HG02870 (cell line): Measurements from ENCODE around the gene ZKSCAN5.
"Not testable (repeated sequence)": the region's sequence is repeated elsewhere in the genome, so short reads cannot be mapped to it uniquely, and the experiment has no call there.

Experiments
- ATAC-seq: cut with Tn5 transposase; IDR thresholded peaks from one replicate; pipeline ENCODE4 v1.9.1; 2021; ENCODE audit warnings: mild to moderate bottlenecking, moderate library complexity; ENCODE audit not compliant: unreplicated experiment

Gene ZKSCAN5

DNA sequence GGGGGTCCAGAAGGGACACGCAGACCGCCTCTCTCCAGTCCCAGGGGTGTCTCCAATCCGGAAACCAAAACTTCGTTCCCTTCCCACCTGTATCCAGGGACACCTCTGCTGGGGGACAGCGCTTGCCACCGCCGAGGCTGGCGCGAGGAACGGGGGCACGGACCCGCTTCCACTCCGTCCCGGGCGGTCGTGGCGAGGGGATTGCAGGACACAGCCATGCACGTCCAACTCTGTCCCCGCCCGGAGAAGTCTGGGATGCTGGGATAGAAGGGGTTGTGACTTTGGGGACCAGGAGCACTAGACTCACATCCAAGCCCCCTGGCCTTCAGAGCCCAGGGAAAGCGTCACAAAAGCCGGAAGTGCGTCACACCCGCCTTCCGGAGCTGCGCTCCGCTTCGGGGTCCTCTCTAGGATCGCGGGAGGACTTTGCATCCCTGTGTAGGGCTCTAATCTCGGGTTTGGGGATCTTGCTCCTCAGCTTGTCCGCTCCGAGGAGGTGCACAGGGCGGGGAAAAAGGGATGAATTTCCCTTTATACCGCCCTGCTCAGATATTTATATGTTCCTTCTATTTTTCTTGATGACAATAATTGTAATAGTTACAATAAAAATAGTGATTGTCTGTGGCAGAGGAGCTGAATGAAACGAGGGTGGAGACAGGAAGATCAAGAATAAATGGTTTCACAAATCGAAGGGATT, 47.5 kb downstream of the ZKSCAN5 start, which contains the start of gene FAM200A:
Gene FAM200A (minus strand): TSS at position 348 of the 697 bp plus-strand sequence. CDS start 3,707 bp downstream, outside the sequence.
- peak; percentile 89 for ATAC-seq

DNA sequence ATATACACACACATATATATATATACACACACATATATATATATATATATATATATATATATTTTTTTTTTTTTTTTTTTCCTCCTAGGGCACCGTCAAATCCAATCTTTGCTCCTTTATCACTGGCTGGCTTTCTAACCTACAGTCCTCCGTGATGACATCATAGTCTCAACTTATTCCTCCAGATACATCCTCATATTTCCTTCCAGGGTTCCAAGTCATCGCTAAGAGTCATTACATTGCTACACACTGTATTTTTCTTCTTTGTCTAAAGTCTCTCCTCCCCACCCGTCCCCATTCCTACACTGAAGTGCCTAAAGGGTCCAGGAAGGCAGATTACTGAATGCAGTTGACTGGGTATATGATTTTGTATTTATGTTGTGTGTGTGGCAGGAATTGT, 48.6 kb downstream of the ZKSCAN5 start:
- ATAC-seq = no peak

DNA sequence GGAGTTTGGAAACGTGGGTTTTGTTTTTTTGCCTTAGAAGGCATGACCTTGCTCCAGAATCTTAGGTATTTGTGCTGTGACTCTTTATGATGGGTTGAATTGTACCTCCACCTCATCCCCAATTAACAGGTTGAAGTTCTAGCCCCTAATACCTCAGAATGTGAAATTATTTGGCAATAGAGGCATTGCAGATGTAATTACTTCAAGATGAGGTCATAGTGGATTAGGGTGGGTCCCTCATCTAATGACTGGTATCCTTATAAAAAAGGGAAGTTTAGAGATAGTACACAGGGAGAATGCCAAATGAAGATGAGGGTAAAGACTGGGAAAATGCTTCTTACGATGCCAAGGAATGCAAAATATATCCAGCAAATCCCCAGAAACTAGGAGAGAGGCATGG, 50.5 kb downstream of the ZKSCAN5 start:
- ATAC-seq = no peak

DNA sequence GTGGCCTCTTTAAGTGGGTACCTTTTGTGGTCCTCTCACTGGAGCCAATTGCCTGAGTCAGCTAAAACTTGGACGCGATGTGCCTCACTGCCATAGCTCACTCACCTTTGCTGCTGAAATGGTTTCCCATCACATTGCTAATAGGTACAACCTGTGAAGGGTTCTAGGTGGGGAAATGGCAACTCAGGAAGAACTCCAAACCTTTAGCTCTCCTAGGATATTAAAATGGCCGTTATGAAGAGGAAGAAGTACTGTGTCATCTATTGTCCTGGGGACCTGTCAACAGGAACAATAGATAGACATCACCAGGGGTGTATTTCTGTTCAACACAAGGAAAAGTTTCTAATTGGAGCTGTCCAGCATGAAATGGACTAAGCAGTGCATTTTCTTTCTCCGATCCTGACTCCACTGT, 52.7 kb downstream of the ZKSCAN5 start:
- no peak for ATAC-seq

DNA sequence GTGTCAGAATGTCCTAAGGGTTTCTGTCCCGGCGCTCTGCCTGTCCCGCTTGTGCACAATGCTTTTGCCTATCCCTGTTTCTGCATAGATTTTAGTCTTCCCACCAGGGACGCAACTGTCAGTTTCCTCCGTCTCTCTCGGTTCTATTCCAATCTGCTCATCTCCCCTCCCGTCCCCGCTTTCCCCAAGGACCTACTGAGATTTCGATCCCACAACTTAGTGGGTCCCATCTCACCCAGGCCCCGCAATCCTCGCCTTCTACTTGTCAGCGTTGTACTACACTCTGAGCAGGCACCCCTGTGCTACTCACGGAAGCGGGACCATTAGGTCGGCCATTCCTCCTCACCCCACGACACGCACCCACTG, 53.5 kb downstream of the ZKSCAN5 start:
- ATAC-seq = peak; percentile 33

DNA sequence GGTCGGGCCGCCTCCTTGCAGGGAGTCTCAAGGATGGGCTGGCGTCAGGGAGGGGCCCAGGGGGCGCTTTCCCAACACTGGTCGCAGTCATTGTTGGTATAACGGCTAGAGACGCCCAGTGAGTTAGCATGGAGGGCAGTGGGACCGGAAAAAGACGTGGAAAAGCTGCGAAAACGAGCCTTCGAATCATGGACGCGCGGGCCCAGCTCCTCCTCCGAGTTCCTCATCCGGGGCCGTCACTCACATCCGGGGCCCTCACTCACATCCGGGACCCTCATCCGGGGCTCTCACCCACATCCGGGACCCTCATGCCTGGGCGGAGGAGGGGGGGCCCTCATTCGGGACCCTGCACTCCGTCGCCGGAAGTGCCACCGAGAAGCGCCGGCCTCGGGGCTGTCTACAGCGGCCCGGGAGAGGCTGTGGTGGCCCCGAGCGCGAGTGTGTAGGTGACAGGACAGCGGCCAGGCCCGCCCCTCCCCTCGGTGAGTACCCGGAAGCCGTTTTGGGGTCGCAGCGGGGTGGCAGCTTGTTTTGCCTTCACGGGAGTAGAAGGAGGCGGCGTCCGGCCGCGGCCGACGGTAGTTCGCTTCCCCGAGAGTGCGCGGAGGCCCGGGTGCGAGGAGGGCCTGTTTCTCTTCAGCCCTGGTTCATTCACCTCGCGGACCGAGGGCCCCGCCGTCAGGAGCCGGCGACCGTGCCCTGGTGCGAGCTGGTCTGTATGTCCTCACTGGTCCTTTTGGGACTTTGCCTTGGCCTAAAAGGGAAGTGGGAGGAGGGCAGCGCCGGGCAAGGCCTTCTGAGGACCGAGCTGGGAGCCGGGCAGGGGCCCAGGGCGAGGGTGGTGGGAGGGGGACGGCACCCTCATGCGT, 54.1 kb downstream of the ZKSCAN5 start, which contains the start of gene ZNF655:
Gene ZNF655 (plus strand): TSS at position 337 of the 869 bp plus-strand sequence. CDS start 1,918 bp downstream, outside the sequence.
- ATAC-seq = peak; percentile 74

DNA sequence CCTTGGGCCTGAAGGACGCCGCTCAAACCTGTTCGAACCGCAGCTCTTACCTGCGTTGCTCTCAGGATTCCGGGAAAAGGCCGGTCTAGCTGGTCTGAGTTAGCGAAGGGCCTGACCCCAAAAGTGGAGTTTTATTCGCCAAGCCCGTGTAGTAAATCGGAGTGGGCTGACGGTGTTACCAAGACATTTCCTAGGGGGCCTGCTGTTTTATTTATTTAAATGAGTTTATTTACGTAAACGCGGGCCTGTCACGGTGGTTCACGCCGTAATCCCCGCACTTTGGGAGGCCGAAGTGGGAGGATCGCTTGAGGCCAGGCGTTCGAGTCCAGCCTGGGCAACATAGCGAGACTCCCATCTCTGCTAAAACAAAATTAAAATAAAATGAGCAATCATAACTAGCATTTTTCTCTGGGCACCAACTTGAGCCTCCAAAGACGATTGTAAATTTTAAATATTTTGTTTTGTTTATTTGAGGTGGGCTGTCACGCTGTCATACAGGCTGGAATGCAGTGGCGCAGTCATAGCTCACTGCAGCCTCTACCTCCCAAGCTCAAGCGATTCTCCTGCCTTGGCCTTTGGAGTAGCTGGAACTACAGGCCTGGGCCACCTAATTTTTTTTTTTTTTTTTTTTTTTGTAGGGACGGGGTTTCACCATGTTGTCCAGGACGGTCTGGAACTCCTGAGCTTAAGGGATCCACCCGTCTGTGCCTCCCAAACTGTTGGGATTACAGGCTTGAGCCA, 54.9 kb downstream of the ZKSCAN5 start:
- no peak for ATAC-seq

DNA sequence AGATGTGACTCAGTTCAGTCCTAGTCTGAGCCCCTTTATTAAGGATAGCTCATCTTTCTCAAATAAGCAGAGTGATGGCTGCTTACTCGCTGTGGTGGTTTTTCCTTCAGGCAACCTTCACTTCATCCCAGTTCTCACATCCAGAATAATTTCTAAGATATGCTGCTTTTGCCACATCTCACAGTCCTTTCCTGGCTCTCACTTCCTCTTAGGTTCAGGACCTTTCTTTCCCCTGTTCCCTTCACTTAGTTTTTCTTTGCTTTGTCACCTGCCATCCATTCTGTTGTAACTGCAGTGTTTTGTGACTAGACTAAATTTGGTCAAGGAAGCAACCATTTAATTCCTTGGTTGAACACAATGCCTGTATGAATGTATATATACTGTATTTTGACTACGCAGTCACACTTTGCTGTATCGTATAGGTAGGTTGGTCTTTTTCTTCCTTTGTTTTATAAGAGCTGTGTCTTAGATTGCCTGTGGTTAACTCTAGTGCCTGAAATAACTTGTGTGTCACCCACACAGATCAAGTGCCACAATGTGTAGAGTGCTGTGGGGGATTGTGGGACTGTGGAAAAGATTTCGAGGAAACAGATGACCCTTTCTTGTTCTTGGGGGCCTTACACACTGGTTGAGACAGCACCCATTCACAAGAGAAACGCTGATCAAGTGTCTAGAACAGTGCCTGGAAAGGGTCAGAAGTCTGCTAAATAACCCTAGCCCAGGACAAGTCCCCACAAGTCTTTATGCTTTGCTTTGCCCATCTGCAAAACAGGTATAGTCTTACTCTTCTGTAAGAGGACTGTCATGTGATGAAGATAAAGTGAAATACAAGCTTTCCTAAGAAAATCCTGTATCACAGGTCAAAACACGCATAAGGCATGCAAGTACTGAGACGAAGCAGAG, 56.6 kb downstream of the ZKSCAN5 start:
- ATAC-seq = no peak

DNA sequence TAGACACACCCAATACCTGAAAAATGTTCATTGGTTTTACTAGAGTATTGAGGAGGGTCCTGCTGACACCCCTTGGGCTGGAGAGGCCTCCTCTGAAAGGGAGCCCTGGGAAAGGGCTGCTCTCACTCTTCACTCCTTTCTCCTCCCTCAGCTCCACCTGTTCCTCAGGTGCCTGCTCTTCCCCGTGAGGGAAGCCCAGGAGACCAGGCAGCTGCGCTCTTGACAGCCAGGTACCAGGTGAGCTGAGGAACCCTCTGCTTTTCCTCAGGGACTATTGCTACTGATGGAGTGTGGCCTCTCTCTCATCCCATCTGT, 57.2 kb downstream of the ZKSCAN5 start:
- ATAC-seq = no peak

DNA sequence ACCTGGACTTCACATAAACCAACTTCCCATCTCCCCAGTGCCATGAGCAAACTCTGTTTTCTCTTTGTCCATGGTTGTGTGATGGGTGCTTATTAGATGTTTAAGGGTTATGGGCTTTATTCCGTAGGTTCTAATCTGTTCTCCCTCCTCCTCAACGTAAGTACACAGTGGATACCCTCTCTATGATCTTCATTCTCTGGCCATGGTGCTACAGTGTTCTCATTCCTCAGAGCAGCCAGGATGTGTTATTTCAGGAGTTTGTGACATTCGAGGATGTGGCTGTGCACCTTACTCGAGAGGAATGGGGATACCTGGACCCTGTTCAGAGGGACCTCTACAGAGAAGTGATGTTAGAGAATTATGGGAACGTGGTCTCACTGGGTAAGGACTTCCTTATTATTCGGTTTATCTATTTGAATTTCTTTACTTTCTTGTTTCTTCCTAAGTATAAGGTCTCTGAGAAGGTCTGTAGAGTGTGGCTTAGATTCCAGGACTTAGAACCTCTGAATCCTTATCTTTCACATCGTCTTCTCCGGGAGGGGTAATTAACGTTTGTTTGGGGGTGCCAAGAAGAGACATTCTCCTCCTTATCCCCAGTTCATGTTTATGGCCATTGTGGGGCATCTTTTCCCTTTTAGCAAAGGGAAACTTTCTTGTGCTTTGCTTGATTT, 57.8 kb downstream of the ZKSCAN5 start:
- no peak for ATAC-seq

DNA sequence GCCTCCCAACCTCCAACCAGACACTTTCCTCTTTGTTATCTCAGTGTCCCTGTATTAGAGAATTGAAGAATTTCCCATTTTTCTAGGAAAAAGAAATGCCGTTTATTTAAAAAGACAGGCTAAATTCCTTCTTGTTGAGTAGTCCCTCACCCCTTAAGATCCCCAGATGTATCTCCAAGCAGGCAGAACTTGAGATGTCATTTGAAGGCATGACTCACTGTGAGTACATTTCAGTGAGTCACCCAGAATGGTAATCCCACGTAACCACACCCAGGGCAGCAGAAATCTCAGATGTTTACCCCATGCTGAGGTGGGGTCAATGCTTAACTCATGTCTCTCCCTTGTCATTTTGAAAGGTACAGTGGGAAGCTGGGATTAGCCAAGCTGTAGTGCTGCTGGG, 58.4 kb downstream of the ZKSCAN5 start:
- ATAC-seq = no peak

DNA sequence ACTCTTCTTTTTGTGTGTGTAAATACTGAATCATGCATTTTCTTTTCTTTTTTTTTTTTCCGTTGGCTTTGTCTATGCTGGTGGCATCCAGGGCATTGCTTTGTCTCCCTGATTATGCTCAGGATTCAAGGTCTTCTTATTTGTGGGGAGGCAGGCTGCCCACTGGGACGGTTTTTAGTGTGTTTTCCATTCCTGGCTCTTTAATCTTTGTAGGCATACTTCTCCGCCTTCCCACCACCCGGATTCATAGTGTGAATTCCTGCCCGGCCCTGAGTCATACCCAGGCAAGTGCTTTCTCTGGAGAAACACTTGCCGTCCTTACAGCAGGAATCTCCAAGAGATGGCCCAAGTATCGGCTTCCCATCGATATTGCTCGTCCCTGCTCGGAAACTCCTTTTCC, 59.2 kb downstream of the ZKSCAN5 start:
- no peak for ATAC-seq

DNA sequence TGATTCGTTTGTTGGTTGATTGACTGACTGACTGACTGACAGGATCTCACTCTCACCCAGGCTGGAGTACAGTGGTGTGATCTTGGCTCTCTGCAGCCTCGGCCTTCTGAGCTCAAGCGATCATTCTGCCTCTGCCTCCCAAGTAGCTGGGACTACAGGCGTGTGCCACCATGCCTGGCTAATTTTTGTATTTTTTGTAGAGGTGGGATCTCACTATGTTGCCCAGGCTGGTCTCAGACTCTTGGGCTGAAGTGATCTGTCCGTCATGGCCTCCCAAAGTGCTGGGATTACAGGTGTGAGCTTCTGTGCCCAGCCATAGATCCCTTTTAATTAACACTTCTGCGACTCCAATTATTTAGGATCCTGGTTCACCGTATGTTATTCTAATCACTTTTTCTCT, 64.3 kb downstream of the ZKSCAN5 start:
- ATAC-seq = not testable (repeated sequence)

DNA sequence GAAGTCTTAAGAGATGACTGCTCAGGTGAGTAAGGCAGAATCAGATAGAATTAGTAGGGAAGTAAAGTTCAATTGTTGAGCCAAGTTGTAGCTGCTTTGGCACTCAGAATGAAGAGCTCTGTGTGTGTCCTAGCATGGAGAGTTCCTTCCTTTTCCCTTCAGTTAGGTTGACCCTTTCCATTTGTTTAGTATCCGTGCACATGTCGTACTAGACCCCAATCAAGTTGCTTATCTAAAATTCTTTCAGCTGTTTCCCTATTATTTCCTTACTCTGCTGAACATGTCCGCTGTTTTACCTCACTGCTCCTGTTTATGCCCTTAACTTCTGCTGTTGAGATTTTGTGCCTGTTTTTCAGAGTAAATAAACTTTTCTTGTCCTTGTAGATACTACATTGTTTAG, 67.3 kb downstream of the ZKSCAN5 start:
- ATAC-seq = no peak

DNA sequence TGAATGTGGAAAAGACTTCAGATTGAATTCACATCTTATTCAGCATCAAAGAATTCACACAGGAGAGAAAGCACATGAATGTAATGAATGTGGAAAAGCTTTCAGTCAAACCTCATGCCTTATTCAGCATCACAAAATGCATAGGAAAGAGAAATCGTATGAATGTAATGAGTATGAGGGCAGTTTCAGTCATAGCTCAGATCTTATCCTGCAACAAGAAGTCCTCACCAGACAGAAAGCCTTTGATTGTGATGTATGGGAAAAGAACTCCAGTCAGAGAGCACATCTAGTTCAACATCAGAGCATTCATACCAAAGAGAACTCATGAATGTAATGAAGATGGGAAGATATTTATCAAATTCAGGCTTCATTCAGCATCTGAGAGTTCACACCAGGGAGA, 68.8 kb downstream of the ZKSCAN5 start:
- ATAC-seq = no peak

DNA sequence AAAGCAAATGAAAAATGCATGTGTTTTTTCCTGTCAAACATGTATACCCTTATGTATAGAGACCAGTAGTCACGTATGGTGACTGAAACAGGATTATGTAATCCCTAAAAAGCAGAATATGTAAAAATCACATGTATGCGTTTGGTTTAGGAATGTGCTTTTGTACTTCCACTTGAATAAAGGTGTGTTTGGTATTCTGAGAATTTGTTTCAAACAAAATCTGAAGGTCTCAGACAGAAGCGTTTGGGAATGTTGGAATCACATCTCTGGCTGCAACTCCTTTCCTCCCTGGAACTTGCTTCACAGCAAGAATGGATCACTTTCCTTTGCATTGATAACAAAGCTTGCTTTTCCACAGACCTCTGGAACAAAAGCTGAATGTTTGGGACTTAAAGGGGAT, 71.8 kb downstream of the ZKSCAN5 start:
- no peak for ATAC-seq

DNA sequence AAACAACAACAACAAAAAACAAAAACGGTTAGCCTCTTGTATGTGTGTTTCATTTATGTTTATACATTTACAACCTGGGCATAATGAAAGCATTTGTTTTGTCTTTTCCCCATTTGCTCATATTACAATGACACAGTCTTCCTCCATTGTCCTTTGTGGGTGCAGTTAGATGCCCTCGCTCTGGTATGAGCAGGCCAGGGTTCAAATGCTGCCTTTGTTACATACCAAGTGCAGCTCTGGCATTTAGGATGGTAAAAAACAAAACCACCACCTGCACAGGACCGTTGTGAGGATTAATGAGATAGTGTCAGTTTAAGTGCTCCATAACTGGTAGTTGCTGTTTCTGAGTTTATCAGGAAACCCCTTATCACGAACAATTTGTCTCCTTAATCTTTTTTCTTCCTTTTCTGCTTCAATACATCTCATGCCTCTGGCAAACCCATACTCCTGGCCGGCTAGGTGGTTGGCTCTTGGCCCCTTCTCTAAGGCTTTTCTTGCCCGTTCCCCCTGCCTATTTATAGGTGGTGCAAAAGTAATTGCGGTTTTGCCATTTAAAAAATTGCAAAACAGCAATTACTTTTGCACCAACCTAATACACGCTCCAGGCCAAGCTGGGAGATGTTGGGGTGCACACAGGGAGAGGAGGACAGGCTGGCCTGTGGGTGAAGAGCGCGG, 75.0 kb downstream of the ZKSCAN5 start:
- ATAC-seq = no peak

DNA sequence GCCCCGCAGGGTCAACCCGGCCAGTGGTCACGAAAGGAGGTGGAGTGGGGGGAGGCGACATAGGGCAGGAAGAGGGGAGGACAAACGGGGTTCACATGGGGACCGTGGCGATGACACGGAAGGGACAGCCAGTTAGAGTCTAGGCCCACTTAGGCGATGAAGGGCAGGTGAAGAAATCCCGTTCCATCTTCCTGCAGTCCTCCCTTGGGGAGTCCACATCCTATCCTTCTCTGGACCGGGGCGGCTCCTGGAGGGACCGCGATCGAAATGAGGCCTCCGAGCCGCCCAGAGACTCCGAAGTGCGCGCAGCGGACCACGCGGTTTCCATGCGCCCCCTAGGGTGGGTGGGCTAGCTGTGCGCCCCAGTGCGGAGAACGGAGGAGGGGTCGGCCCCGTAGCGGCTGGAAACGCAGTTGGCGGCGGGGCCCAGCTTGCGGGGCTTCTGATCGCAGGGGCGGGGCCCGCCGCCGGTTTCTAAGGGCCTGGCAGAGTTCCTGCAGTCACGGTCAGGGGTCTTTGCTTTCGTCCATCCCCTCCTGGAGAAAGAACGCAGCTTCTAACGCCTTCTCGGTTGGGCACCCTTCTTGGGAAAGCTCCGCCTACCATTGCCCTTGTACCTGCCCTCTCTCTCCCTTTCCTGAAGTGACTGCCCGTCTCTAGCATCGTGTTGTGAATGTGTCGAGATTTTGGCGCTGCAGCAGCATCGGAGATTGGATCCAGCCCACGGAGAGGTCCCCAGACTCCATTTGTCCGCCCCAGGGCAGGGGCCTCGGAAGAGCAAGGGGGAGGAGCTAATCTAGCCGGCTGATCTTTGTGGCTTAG, 75.7 kb downstream of the ZKSCAN5 start:
- no peak for ATAC-seq
